GM19438 (cell line): Measurements from ENCODE around the gene CCDC57.

Experiments used
- ATAC-seq: cut with Tn5 transposase; IDR thresholded peaks from one replicate; pipeline ENCODE4 v1.9.1; 2021; ENCODE audit warnings: low read depth; ENCODE audit not compliant: unreplicated experiment

Gene CCDC57

GRCh38 chr17:82076018-82076784 lies 136.4 kb downstream of the CCDC57 start:
- no peak for ATAC-seq

DNA sequence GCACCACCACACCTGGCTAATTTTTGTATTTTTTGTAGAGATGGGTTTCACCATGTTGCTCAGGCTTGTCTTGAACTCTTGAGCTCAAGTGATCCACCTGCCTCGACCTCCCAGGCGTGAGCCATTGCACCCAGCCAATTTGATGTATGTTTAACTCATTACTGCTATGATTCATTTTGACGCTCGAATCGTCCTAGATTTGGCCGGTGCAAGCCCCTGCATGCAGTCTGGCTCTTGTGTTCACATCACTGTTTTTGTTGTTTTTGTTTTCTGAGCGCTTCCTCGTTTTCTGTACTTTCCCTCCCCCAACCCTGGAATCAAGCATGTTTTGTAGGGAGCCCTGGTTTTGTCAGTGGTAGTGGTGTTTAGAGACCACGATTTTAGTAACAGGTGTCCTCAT lies 139.2 kb downstream of the CCDC57 start:
- ATAC-seq = no peak

- no peak for ATAC-seq
Measured at GRCh38 chr17:82072827-82073226, 139.8 kb downstream of the CCDC57 start.

- no peak for ATAC-seq
Measured at GRCh38 chr17:82070611-82071010, 142.0 kb downstream of the CCDC57 start.

DNA sequence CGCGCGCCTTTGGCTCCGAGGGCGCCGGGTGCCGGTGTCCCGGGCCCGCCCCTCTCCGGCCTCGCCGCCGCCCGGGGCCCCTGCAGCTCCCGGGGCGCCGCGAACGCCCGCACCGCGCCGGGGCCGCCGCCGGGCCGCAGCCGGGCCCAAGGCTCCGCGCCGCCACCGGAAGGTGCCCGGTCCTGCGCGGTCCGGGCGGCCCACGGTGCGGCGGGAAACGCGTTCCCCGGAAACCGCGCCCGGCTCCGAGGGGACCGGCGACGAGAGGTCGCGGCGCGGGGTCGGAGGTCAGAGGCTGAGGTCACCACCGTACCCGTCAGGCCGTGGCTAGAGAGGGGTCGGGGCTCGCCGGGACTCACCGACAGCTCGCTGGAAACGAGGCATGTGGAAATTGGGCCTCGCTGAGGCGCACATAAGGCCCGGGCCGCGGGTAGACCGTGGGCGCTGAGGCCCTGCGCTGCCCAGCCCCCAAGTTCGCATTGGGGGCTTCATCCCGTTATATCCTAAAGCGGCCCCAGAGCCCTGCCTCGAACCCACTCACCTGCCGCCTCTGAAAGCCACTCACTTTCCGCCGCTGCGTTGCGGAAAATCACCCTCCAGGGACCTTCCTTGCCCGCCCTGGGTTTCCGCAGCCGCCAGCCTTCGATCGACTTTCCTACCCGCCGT lies 146.9 kb downstream of the CCDC57 start, which contains the start of gene DUS1L:
Gene DUS1L, minus strand, starts transcription at position 167 of the 666 bp plus-strand sequence. CDS start 745 bp downstream, outside the sequence.
- peak; percentile 57 for ATAC-seq

DNA sequence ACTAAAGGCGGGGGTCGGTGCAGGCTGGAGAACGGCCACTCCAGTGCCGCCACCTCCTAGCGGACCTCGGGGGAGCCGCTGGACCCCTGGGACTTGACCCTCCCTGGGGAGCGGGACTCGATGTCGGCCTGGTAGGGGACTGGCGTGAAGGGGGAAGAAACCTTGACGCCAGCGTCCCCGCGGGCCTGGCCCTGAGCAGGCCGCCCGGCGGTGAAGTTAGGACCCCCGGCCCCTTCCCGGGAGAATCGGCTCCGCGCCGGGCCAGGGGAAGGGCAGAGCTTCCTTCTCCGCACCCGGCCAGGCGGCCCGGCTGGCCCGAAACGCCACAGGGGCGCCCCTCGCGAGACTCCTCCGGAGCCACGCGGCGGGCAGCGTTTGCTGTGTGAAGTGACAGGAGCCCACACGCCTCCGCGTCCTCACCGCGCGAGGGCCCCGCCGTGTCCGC lies 147.4 kb downstream of the CCDC57 start:
- peak; percentile 34 for ATAC-seq

DNA sequence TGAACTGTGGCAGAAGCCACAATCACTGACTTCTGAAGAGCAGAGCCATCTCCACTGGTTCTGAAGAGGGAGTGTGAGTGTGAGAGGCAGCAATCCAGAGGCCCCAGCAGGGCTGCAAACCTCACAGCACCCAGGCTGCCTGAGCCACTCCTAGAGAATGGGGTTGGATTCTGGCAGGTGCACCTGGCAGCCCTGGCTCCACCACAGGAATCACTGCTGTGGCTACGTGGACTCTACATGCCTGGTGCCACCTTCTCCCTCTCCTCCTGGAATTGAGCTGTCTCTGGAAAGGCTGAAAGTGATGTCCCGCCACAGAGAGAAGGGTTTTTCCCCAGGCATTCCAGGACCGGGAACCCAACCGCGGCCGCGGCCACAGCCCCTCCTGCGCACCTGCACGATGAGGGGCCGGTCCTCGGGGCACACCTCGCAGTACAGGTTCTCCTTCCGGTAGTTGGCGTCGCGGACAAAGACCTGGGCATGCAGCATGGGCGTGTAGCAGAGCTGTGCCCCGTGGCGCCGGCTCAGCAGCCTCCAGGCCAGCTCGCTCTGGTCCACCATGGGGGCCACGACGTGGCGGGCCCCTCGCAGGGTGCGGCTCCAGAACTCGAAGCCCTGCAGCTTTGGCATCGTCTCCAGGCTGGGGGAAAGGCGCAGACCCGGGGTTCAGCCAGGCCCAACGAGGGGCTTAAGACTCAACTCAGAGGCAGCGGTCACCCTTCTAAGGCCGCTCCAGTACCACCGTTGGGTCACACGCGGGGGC lies 148.0 kb downstream of the CCDC57 start:
- ATAC-seq = no peak

- ATAC-seq = no peak
Measured at GRCh38 chr17:82063424-82064415, 148.9 kb downstream of the CCDC57 start.

GRCh38 chr17:82062984-82063368 lies 149.7 kb downstream of the CCDC57 start:
- no peak for ATAC-seq

- ATAC-seq = no peak
Measured at GRCh38 chr17:82062076-82062983, 150.3 kb downstream of the CCDC57 start.

DNA sequence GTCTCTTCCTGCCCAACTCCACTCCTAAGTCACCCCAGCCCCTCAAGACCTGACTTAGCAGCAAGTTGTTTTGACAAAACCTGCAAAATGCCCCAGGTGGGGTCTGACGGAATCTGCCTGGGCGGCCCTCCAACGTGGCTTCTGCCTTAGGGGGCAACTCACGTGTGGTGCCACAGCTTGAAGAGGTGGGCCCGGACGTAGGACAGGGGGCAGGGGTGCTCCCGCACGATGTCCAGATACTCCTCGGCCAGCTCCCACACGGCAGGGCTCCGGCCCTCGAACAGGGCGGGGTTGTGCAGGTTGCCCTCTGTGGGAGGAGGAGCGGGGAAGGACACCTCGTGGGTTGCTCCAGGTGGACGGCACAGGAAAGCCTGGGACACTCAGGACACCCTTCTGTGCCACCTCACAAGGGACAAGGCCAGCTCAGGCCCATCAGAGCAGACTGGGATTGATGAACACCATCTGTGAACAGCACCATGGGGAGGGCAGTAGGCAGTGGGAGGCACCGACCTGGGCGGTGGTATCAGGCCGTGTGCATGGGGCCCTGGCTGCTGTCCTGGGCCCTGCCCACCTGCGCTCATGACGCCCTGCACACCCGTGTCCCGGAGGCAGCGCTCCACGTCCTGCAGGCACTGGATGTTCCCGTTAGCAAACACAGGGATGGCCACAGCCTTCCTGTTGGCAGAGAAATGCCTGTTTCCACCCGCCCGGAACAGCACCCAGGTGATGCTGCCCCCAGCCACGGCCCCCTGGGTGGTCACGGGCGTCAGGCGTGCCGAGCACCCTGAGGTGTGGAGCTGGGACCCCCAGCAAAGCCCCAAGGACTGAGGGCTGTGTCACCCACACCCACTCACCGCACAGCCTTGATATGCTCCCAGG lies 151.4 kb downstream of the CCDC57 start:
- no peak for ATAC-seq

- no peak for ATAC-seq
Measured at GRCh38 chr17:82060614-82061013, 152.0 kb downstream of the CCDC57 start.

DNA sequence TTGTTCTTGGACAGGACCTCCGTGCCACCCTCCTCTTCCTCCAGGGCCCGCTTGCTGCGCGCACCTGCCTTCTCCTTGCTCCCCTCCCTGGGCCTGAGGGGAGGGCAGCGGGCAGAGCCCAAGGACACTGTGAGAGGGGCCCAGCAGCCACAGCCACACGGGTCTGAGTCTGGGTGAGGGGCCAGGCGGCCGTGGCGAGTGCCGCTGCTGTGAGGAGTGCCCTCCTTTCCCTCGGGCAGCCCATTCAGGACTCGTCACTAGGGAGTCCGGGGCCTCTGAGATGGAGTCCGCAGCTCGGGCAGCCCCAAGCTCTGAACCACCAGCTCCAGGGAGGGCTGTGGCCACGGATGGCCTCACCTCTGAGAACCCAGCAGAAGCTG lies 152.7 kb downstream of the CCDC57 start:
- ATAC-seq = no peak

GRCh38 chr17:82059272-82060000 lies 153.2 kb downstream of the CCDC57 start:
- ATAC-seq = no peak

GRCh38 chr17:82058855-82059249 lies 153.8 kb downstream of the CCDC57 start:
- ATAC-seq = no peak

- ATAC-seq = no peak
Measured at GRCh38 chr17:82058230-82058854, 154.3 kb downstream of the CCDC57 start.
